ENCODE measurements around the gene NOC4L. TPM values are rescaled to one million over a fixed set of nuclear protein-coding genes. Genes with fewer than 3 reads are reported as not detected.
A peak's percentile ranks its signal among the peaks of the same experiment; 100 is the strongest.

NOC4L gene
- total RNA-seq, 1 experiment from 2014 or later = 11.9 TPM

DNA sequence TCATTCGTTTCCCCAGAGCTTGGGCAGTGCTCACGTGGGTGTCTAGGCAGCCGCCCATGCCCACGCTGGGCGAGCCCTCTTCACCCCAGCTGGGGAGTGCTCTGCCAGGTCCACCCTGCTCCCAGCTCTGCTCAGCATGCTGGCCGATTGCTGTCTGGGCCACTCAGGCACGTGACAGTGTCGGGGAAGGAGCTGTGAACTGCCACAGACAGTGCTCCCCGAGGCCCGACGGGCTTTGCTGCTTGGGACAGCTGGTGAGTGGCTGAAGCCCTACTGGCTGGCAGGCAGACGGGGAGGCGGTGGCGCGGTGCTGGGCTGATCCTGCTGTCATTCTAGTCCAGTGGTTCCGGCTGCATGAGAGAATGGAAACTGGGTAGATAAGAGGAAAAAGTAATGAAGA, 15.8 kb downstream of the NOC4L start:
- H3K4me1 ChIP-seq (replicated peaks) = peaks cover 15% of the 10 kb centered on the region
- no peaks in the 10 kb centered on the region for H3K9me3 ChIP-seq (replicated peaks)
- DNase-seq (ENCODE audit: low read depth in 1 of 2, low spot score in 2 of 2) = no peak
- no peak overlapping the region for H3K27ac ChIP-seq
- H3K4me3 ChIP-seq = no peak overlapping the region
- H3K27me3 ChIP-seq (replicated peaks) = no peaks in the 10 kb centered on the region
- H3K36me3 ChIP-seq = no peaks in the 10 kb centered on the region

DNA sequence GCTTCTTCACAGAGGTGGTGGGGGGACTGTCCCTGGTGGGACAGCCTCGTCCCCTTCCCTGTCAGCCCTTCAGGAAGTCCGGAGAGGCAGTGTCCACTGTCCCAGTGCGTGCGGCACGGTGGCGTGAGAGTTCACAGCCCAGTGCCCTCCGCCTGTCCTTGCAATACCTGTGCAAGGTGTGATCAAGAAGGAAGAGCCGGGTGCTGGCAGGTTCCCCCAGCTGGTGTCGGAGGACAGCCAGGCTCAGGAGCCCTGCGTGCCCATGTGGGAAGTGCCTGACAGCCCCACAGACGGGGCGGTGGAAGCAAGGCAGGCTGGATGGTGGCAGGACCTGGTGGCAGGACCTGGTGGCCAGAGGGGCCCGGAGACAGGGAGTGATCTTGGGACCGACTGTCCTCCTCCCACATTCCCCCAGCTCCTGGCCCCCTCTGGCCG, 16.4 kb downstream of the NOC4L start:
- no peaks in the 10 kb centered on the region for H3K9me3 ChIP-seq (replicated peaks)
- no peaks in the 10 kb centered on the region for H3K27me3 ChIP-seq (replicated peaks)
- H3K27ac ChIP-seq = no peak overlapping the region
- no peaks in the 10 kb centered on the region for H3K36me3 ChIP-seq
- no peak overlapping the region for H3K4me3 ChIP-seq
- peaks cover 15% of the 10 kb centered on the region for H3K4me1 ChIP-seq (replicated peaks)
- no peak for DNase-seq (ENCODE audit: low read depth in 1 of 2, low spot score in 2 of 2)

DNA sequence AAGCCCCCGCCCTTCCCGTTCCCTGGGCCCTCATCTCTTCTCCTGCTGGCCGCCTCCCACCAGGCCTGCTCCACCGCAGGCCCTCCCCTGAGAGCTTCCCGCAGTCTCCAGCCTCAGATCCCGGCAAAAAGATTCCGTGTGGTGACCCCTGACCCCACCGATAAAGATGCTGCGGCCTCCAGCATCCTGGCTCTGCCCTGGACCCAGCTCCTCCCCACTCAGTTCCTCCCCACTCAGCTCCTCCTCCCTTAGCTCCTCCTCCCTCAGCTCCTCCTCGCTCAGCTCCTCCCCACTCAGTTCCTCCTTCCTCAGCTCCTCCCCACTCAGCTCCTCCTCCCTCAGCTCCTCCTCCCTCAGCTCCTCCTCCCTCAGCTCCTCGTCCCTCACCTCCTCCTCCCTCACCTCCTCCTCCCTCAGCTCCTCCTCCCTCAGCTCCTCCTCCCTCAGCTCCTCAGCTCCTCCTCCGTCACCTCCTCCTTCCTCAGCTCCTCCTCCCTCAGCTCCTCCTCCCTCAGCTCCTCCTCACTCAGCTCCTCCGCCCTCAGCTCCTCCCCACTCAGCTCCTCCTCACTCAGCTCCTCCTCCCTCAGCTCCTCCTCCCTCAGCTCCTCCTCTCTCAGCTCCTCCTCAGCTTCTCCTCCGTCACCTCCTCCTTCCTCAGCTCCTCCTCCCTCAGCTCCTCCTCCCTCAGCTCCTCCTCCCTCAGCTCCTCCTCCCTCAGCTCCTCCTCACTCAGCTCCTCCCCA, 17.0 kb downstream of the NOC4L start:
- no peaks in the 10 kb centered on the region for H3K27me3 ChIP-seq (replicated peaks)
- H3K27ac ChIP-seq = no peak overlapping the region
- no peak overlapping the region for H3K4me3 ChIP-seq
- H3K4me1 ChIP-seq (replicated peaks) = peaks cover 15% of the 10 kb centered on the region
- no peak for DNase-seq (ENCODE audit: low read depth in 1 of 2, low spot score in 2 of 2)
- no peaks in the 10 kb centered on the region for H3K36me3 ChIP-seq
- no peaks in the 10 kb centered on the region for H3K9me3 ChIP-seq (replicated peaks)

DNA sequence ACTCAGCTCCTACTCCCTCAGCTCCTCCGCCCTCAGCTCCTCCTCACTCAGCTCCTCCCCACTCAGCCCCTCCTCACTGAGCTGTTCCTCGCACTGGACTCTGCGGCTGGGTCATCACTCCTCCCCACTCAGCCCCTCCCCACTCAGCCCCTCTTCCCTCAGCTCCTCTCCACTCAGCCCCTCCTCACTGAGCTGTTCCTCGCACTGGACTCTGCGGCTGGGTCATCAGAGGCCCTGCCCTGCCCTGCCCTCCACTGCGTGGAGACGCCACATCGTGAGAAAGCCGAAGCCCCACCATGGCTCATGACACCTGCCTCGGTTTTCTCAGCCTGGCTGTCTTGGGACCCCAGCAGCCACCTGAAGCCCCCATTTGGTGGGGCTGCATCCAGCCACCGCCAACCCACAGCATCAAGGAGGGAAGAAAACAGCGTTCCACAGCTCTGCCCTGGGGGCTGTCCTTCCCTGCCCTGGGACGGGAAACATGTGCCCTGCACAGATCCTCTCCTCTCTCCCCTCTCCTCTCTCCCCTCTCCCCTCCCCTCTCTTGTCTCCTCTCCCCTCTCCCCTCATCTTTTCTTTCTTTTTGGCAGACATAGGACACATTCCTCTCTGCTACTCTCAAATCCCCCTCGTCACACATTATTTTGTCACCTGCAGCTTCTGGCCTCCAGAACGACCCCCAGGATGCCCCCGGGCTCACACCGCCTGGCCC, 17.7 kb downstream of the NOC4L start:
- no peaks in the 10 kb centered on the region for H3K27me3 ChIP-seq (replicated peaks)
- no peaks in the 10 kb centered on the region for H3K9me3 ChIP-seq (replicated peaks)
- H3K27ac ChIP-seq = no peak overlapping the region
- no peak for DNase-seq (ENCODE audit: low read depth in 1 of 2, low spot score in 2 of 2)
- H3K4me1 ChIP-seq (replicated peaks) = peaks cover 15% of the 10 kb centered on the region
- no peaks in the 10 kb centered on the region for H3K36me3 ChIP-seq
- no peak overlapping the region for H3K4me3 ChIP-seq

DNA sequence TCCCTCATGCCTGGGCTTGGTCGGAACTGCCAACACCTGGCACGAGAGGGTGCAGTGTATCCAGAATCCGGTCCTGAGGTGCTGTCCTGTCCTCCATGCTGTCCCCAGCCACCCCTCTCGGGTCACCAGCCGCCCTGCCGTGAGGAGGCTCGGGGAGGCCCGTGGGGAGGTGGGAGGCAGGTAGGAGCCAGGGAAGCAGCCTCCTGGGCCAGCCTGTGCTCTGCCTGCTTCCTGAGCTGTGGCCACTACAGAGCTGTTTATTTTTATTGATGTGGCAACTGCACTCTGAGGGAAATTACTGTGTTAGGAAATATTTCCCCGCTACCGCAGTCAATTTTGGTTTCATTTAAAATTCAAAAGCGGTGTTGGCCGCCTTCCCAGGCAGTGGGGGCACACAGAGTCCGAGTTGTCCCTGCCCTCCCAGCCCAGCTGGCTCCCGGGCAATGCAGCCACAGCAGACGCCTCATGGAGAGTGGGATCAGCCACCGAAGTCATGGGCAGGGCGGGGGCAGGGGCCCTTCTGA, 18.3 kb downstream of the NOC4L start:
- Histone ChIP-seq H3K27ac (no peak overlapping the region), H3K9me3 (replicated peaks) (no peaks in the 10 kb centered on the region), H3K4me3 (no peak overlapping the region), H3K36me3 (no peaks in the 10 kb centered on the region), H3K27me3 (replicated peaks) (no peaks in the 10 kb centered on the region), H3K4me1 (replicated peaks) (peaks cover 15% of the 10 kb centered on the region)
- peak; percentile 68 to 70 for DNase-seq (ENCODE audit: low read depth in 1 of 2, low spot score in 2 of 2)

DNA sequence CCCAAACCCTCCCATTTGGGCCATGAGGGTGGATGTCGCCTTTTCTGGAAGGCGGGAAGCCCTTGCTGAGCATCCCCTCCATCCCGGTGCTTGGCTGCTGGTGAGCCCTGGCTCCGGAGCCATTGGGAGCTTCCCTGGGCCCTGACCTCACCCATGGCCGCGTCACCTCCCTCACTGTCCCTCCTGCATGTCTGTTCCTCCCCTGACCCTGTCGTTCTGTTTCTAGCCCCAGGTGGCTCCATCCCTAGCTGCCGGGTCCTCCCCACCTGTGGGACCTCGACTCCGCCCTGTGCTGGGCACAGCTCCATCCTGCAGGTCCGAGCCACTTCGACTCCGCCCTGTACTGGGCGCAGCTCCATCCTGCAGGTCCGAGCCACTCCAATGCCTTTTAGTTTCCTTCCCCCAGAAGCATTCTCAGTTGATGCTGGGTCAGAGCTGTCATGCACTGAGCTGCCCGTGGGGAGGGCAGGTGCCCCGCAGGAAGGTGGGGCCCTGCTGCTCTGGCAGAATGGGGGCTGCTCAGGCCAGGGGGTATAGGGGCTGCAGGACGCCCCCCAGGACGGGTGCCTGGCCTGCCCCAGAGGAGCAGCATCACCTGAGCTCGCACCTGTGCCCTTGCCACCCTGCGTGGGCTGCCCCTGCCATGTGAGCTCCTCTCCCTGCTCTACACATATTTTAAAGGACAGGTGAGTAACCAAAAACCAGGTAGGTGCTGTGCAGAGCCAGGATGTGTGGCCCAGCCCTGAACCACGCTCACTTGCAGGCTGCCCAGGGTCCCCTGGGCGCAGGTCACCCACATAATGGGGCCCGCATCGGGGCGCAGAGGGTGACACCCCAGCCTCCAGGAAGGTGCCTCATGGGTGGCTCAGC, 19.0 kb downstream of the NOC4L start:
- no peaks in the 10 kb centered on the region for H3K9me3 ChIP-seq (replicated peaks)
- H3K27ac ChIP-seq = no peak overlapping the region
- H3K27me3 ChIP-seq (replicated peaks) = peaks cover under 1% of the 10 kb centered on the region; the same call in 1 of the 2 replicates
- peaks cover 15% of the 10 kb centered on the region for H3K4me1 ChIP-seq (replicated peaks)
- no peaks in the 10 kb centered on the region for H3K36me3 ChIP-seq
- no peak for DNase-seq (ENCODE audit: low read depth in 1 of 2, low spot score in 2 of 2)
- H3K4me3 ChIP-seq = no peak overlapping the region

DNA sequence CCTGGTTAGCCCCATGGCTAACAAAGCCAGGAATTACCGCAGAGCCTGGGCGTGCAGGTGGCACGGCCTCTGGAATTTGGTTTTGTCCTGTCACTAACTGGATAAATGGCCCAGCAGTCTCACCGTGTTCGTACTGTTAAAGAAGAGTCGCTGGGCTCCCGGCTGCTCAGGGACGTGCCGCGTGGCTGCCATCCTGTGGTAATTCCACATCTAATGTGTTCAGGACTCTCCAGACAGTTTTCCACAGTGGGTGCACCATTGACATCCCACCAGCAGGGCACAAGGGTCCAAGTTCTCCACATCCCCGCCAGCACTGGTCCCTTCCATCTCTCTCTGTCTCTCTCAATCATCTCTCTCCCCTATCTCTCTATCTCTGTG, 19.6 kb downstream of the NOC4L start:
- H3K27me3 ChIP-seq (replicated peaks) = peaks cover 7% of the 10 kb centered on the region; the same call in 1 of the 2 replicates
- no peak overlapping the region for H3K4me3 ChIP-seq
- H3K36me3 ChIP-seq = no peaks in the 10 kb centered on the region
- H3K4me1 ChIP-seq (replicated peaks) = peaks cover 15% of the 10 kb centered on the region
- DNase-seq (ENCODE audit: low read depth in 1 of 2, low spot score in 2 of 2) = no peak
- no peak overlapping the region for H3K27ac ChIP-seq
- no peaks in the 10 kb centered on the region for H3K9me3 ChIP-seq (replicated peaks)

DNA sequence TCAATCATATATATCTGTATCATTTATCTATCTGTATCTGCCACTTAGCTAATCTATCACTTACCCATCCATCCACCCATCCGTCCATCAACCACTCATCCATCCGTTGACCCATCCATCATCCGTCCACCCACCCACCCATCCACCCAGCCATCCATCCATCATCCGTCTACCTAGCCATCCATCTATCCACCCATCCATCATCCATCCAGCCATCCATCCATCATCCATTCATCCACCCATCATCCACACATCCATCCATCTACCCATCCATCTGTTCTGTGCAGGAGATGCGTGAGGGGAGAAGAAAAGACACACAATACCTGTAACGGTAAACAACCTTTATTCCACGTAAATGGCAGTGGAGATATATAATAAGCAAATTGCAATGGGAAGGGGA, 20.2 kb downstream of the NOC4L start:
- Histone ChIP-seq H3K27ac (no peak overlapping the region), H3K9me3 (replicated peaks) (no peaks in the 10 kb centered on the region), H3K4me3 (no peak overlapping the region), H3K36me3 (no peaks in the 10 kb centered on the region), H3K4me1 (replicated peaks) (peaks cover 15% of the 10 kb centered on the region), H3K27me3 (replicated peaks) (peaks cover 8% of the 10 kb centered on the region; the same call in 1 of the 2 replicates)
- DNase-seq (ENCODE audit: low read depth in 1 of 2, low spot score in 2 of 2) = no peak

DNA sequence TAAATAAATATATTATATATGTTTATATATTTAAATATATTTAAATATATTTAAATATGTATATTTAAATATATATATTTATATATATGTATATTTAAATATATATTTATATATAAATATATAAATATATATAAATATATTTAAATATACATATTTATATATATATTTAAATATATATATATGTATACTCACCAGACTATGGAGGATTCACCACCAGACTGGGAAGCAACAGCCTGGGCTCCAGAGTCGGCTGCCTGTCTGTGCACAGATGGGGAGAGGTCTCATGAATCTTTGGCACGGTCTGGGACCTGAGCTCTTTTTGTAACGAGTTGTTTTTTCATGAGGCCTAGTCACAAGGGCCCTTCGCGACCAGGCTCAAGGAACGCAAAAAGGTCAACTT, 21.3 kb downstream of the NOC4L start:
- DNase-seq (ENCODE audit: low read depth in 1 of 2, low spot score in 2 of 2) = no peak
- no peak overlapping the region for H3K27ac ChIP-seq
- no peak overlapping the region for H3K4me3 ChIP-seq
- no peaks in the 10 kb centered on the region for H3K9me3 ChIP-seq (replicated peaks)
- peaks cover 15% of the 10 kb centered on the region for H3K4me1 ChIP-seq (replicated peaks)
- H3K36me3 ChIP-seq = no peaks in the 10 kb centered on the region
- H3K27me3 ChIP-seq (replicated peaks) = peaks cover 19% of the 10 kb centered on the region

DNA sequence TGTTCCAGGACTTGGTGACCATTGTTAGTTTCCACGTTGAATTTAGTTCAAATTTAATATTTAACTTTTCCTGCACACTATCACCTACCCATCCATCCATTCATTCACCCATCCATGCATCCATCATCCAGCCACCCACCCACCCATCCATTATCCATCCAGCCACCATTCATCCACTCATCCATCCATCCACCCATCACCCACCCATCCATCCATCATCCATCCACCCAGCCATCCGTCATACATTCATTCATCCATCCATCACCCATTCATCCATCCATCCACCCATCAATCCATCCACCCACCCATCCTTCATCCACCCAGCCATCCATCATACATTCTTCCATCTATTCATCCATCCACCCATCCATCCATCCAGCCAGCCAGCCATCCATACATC, 21.8 kb downstream of the NOC4L start:
- peaks cover 15% of the 10 kb centered on the region for H3K4me1 ChIP-seq (replicated peaks)
- no peak for DNase-seq (ENCODE audit: low read depth in 1 of 2, low spot score in 2 of 2)
- no peaks in the 10 kb centered on the region for H3K36me3 ChIP-seq
- H3K27ac ChIP-seq = no peak overlapping the region
- H3K4me3 ChIP-seq = no peak overlapping the region
- peaks cover 23% of the 10 kb centered on the region for H3K27me3 ChIP-seq (replicated peaks)
- no peaks in the 10 kb centered on the region for H3K9me3 ChIP-seq (replicated peaks)

DNA sequence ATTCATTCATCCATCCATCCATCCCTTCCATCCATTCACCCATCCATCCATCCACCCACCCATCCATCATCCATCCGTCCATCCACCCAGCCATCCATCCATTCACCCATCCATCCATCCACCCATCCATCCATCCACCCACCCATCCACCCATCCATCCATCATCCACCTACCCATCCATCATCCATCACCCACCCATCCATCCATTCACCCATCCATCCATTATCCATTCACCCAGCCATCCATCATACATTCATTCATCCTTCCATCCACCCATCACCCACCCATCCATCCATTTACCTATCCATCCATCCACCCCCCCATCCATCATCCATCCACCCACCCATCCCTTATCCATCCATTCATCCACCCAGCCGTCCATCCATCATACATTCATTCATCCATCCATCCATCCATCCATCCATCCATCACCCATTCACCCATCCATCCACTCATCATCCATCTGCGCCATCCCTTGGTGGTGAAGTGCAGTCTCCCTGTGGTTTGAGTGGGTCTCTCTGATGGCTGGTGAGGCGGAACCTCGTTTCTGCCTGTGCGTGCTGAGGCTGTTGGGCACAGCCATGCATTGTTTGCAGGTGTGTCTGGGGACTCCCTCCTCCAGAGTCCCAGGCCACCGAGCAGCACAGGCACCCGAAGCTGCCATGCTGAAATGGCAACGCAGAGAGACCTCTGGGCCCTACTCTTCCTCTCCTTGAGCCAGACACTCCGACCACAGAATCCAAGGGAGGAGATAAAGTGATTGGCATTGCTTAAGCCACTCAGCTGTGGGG, 22.7 kb downstream of the NOC4L start:
- Histone ChIP-seq H3K4me3 (no peak overlapping the region), H3K27ac (no peak overlapping the region), H3K27me3 (replicated peaks) (peaks cover 30% of the 10 kb centered on the region), H3K4me1 (replicated peaks) (peaks cover 15% of the 10 kb centered on the region), H3K36me3 (no peaks in the 10 kb centered on the region), H3K9me3 (replicated peaks) (no peaks in the 10 kb centered on the region)
- DNase-seq (ENCODE audit: low read depth in 1 of 2, low spot score in 2 of 2) = no peak

DNA sequence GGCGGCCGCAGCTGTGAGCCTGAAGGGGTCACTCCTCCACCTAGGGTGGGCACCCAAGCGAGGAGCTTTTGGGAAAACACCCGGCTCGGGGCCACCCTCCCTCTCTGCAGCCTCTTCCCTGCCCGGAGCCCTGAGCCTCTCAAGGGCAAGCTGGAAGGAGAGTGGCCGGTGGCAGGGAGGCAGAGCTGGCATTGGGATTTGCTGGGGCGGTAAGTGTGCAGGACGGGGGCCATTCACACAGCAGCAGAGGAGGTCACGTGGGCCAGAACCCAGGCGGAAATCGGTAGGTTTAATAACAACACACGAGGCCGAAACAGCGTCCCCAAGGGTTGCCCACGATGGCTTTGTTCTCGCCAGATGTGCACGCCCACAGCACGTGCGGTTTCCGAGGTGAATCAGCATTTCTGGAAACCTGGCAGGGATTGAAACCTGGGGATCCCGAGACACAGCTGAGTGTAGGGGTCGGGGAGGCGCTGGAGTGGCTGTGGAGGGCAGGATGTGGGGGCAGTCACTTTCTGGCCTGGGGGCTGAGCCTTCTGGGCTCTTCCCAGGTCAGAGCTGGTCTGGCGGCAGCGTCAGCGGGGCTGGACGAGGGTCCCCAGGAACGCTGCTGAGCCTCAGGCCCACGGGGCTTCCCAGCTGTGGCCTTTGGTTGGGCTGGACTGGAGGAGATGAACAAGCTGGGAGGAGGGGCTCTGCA, 23.5 kb downstream of the NOC4L start:
- H3K4me1 ChIP-seq (replicated peaks) = peaks cover 7% of the 10 kb centered on the region
- H3K27ac ChIP-seq = no peak overlapping the region
- H3K36me3 ChIP-seq = no peaks in the 10 kb centered on the region
- no peak for DNase-seq (ENCODE audit: low read depth in 1 of 2, low spot score in 2 of 2)
- peaks cover 30% of the 10 kb centered on the region for H3K27me3 ChIP-seq (replicated peaks)
- no peaks in the 10 kb centered on the region for H3K9me3 ChIP-seq (replicated peaks)
- no peak overlapping the region for H3K4me3 ChIP-seq

Measured in SJSA1 (cell line).